Esophagus squamous epithelium (tissue), 4 donors: ENCODE measurements around the gene SHMT2.

Experiments used
- CTCF ChIP-seq, 6 experiments: fragments of 450-650 bp in 4 of 6; fragments of 200-600 bp in 2 of 6; sonication (generic) in 2 of 6; IDR thresholded peaks; one replicate each; pipeline ENCODE4 v1.5.1; 2016 to 2019; ENCODE audit warnings: antibody characterized with exemption in 6 of 6, mild to moderate bottlenecking in 4 of 6, moderate library complexity in 4 of 6
- POLR2A ChIP-seq, 4 donors: fragments of 450-650 bp; IDR thresholded peaks; one replicate each; pipeline ENCODE4 v1.6.1; 2017; ENCODE audit warnings: antibody characterized with exemption in 4 of 4, mild to moderate bottlenecking in 4 of 4, moderate library complexity in 3 of 4

GRCh38 chr12:57215668-57216013, 13.9 kb upstream of the SHMT2 start:
- no peak for TF ChIP-seq CTCF (IDR thresholded peaks at IDR 0.05)
- no peak for TF ChIP-seq POLR2A (IDR thresholded peaks at IDR 0.05)
